ENCODE results near the gene DAB1.

Gene DAB1

GRCh38 chr1:57146100-57146499, 277.8 kb downstream of the DAB1 start:
- DNase-seq: no peak

GRCh38 chr1:57142999-57143398, 280.9 kb downstream of the DAB1 start:
- DNase-seq: no peak

- DNase-seq: no peak
These were observed 281.7 kb downstream of the DAB1 start for GRCh38 chr1:57142169-57142568.

- no peak for DNase-seq
These were observed 285.3 kb downstream of the DAB1 start for GRCh38 chr1:57138432-57139078.

GRCh38 chr1:57137980-57138379, 285.9 kb downstream of the DAB1 start:
- DNase-seq: no peak

GRCh38 chr1:57134803-57135202, 289.1 kb downstream of the DAB1 start:
- no peak for DNase-seq

GRCh38 chr1:57133686-57134085, 290.2 kb downstream of the DAB1 start:
- DNase-seq: no peak

- DNase-seq: no peak
These were observed 290.8 kb downstream of the DAB1 start for GRCh38 chr1:57132993-57133622.

GRCh38 chr1:57131701-57132394, 292.0 kb downstream of the DAB1 start:
- no peak for DNase-seq

- DNase-seq: no peak
These were observed 292.6 kb downstream of the DAB1 start for GRCh38 chr1:57131257-57131656.

- DNase-seq: no peak
These were observed 294.0 kb downstream of the DAB1 start for GRCh38 chr1:57129865-57130264.

- DNase-seq: no peak
These were observed 295.9 kb downstream of the DAB1 start for GRCh38 chr1:57127976-57128375.

GRCh38 chr1:57124768-57125446, 299.0 kb downstream of the DAB1 start:
- DNase-seq: no peak

- DNase-seq: no peak
These were observed 299.7 kb downstream of the DAB1 start for GRCh38 chr1:57124170-57124569.

- DNase-seq: no peak
These were observed 301.8 kb downstream of the DAB1 start for GRCh38 chr1:57122031-57122430.

- DNase-seq: no peak
These were observed 304.8 kb downstream of the DAB1 start for GRCh38 chr1:57118948-57119603.

GRCh38 chr1:57117753-57118152, 306.1 kb downstream of the DAB1 start:
- no peak for DNase-seq

- DNase-seq: no peak
These were observed 307.0 kb downstream of the DAB1 start for GRCh38 chr1:57116871-57117270.

GRCh38 chr1:57115030-57115614, 308.7 kb downstream of the DAB1 start:
- DNase-seq: no peak

- DNase-seq: no peak
These were observed 311.7 kb downstream of the DAB1 start for GRCh38 chr1:57112148-57112547.

GRCh38 chr1:57111175-57111574, 312.7 kb downstream of the DAB1 start:
- no peak for DNase-seq

GRCh38 chr1:57109883-57110282, 314.0 kb downstream of the DAB1 start:
- DNase-seq: no peak

- no peak for DNase-seq
These were observed 314.6 kb downstream of the DAB1 start for GRCh38 chr1:57109247-57109646.

Data from SW 1271 (cell line).